ENCODE results near the gene MOB3A.

DNA sequence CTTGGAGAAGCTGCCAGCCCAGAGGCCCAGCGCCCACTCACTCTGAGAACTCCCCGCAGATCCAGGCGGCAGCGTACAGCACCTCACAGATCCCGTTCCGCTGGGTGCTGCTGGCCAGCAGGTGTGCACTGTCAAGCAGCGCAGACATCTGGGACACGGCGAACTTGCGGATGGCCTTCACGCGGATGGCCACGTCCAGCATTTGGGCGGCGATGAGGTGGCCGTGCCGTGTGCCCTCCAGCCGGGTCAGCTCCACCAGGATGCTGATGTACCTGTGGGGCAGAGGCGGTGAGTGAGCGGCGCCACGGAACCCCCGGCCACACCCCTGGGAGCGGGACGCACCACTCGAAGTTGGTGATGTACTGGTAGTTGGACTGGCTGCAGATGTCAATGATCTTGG, 24.7 kb upstream of the MOB3A start:
- TF ChIP-seq CTCF (IDR thresholded peaks at IDR 0.05; ENCODE audit: borderline replicate concordance, extremely low read depth, low read length, poor library complexity, severe bottlenecking) (no peak), EZH2 (IDR thresholded peaks at IDR 0.05; ENCODE audit: borderline replicate concordance, low read depth, low read length, severe bottlenecking) (no peak)

Data from DND-41 (cell line).